ENCODE results near the gene AGAP1. TPM values are rescaled to one million over a fixed set of nuclear protein-coding genes. Genes with fewer than 3 reads are reported as not detected.
A peak's percentile ranks its signal among the peaks of the same experiment; 100 is the strongest.

Gene AGAP1
- total RNA-seq, 1 donor from 2014 or later: 43.9 TPM

DNA sequence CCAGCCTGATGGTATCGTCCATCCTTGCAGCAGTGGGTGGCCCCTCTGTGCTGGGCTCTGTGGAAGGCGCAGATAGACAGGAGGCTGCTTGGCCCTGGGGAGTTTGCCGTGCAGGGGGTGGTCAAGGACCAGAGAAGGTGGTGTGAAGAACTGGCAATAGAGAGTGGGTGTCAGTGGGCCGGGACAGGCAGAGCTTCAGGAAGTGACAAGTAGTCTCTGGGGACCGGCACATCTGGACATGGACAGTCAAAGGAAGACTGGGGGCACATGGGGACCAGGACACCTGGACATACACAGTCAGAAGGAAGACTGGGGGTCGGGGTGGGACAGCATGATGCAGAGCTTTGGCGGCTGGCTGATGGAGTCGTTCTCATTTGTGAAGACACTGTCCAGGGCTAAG lies 335.9 kb downstream of the AGAP1 start:
- DNase-seq (ENCODE audit: low spot score): no peak
- Mint-ChIP-seq H3K27me3 (ENCODE audit: unreplicated experiment) (no peaks in the 10 kb centered on the region), H3K27ac (ENCODE audit: unreplicated experiment) (peak overlapping the region; percentile 39), H3K4me3 (ENCODE audit: unreplicated experiment) (peak overlapping the region; percentile 43), H3K9me3 (ENCODE audit: unreplicated experiment) (no peaks in the 10 kb centered on the region), H3K36me3 (ENCODE audit: low read depth, unreplicated experiment) (peaks cover 12% of the 10 kb centered on the region), H3K4me1 (ENCODE audit: unreplicated experiment) (no peaks in the 10 kb centered on the region)
- TF ChIP-seq, protein P1, sequence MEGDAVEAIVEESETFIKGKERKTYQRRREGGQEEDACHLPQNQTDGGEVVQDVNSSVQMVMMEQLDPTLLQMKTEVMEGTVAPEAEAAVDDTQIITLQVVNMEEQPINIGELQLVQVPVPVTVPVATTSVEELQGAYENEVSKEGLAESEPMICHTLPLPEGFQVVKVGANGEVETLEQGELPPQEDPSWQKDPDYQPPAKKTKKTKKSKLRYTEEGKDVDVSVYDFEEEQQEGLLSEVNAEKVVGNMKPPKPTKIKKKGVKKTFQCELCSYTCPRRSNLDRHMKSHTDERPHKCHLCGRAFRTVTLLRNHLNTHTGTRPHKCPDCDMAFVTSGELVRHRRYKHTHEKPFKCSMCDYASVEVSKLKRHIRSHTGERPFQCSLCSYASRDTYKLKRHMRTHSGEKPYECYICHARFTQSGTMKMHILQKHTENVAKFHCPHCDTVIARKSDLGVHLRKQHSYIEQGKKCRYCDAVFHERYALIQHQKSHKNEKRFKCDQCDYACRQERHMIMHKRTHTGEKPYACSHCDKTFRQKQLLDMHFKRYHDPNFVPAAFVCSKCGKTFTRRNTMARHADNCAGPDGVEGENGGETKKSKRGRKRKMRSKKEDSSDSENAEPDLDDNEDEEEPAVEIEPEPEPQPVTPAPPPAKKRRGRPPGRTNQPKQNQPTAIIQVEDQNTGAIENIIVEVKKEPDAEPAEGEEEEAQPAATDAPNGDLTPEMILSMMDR (IDR thresholded peaks at IDR 0.05; ENCODE audit: unreplicated experiment): no peak

DNA sequence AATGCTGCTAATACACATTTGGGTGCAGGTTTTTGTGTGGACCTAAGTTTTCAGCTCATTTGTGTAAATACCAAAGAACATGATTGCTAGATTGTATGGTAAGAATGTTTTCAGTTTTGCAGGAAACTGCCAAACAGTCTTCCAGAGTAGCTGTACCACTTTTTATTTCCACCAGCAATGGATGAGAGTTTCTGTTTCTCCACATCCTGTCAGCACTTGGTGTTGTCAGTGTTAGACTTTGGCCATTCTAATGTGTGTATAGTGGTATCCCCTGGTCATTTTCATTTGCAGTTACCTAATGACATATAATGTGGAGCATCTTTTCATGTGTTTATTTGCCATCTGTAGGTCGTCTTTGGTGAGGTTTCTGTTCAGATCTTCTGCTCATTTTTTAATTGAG lies 337.9 kb downstream of the AGAP1 start:
- Mint-ChIP-seq H3K4me1 (ENCODE audit: unreplicated experiment) (no peaks in the 10 kb centered on the region), H3K4me3 (ENCODE audit: unreplicated experiment) (no peak overlapping the region), H3K27ac (ENCODE audit: unreplicated experiment) (no peak overlapping the region), H3K9me3 (ENCODE audit: unreplicated experiment) (no peaks in the 10 kb centered on the region), H3K27me3 (ENCODE audit: unreplicated experiment) (no peaks in the 10 kb centered on the region), H3K36me3 (ENCODE audit: low read depth, unreplicated experiment) (peaks cover 12% of the 10 kb centered on the region)
- TF ChIP-seq, protein P1 (IDR thresholded peaks at IDR 0.05; ENCODE audit: unreplicated experiment): no peak
- DNase-seq (ENCODE audit: low spot score): no peak

GRCh38 chr2:235832941-235833340 lies 339.1 kb downstream of the AGAP1 start:
- Mint-ChIP-seq H3K27ac (ENCODE audit: unreplicated experiment) (no peak overlapping the region), H3K36me3 (ENCODE audit: low read depth, unreplicated experiment) (peaks cover 8% of the 10 kb centered on the region), H3K9me3 (ENCODE audit: unreplicated experiment) (no peaks in the 10 kb centered on the region), H3K27me3 (ENCODE audit: unreplicated experiment) (no peaks in the 10 kb centered on the region), H3K4me3 (ENCODE audit: unreplicated experiment) (no peak overlapping the region), H3K4me1 (ENCODE audit: unreplicated experiment) (no peaks in the 10 kb centered on the region)
- TF ChIP-seq, protein P1 (IDR thresholded peaks at IDR 0.05; ENCODE audit: unreplicated experiment): no peak
- no peak for DNase-seq (ENCODE audit: low spot score)

GRCh38 chr2:235833971-235834620 lies 340.3 kb downstream of the AGAP1 start:
- DNase-seq (ENCODE audit: low spot score): no peak

DNA sequence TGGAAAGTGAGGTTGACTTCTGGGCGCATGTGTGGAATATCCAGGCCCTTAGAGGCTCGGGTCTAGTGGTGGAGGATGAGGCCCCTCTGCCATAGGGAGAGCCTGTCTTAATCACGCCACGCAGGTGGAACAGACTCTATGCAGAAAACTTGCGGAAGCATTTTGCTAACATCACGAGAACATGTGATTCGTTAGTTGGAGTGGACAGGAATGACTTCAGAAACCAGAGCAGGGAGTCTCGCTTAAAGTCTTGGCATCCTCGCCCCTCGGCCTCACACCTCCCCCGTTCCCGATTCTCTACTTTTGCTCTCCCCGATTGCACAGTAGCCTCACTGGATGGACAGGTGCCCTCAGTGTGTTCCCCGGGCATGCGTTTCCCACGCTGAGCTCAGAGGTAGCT lies 340.9 kb downstream of the AGAP1 start:
- TF ChIP-seq, protein P1 (IDR thresholded peaks at IDR 0.05; ENCODE audit: unreplicated experiment): no peak
- no peak for DNase-seq (ENCODE audit: low spot score)
- H3K27ac Mint-ChIP-seq (ENCODE audit: unreplicated experiment): no peak overlapping the region
- no peaks in the 10 kb centered on the region for H3K27me3 Mint-ChIP-seq (ENCODE audit: unreplicated experiment)
- H3K36me3 Mint-ChIP-seq (ENCODE audit: low read depth, unreplicated experiment): no peaks in the 10 kb centered on the region
- H3K4me1 Mint-ChIP-seq (ENCODE audit: unreplicated experiment): no peaks in the 10 kb centered on the region
- H3K9me3 Mint-ChIP-seq (ENCODE audit: unreplicated experiment): no peaks in the 10 kb centered on the region
- no peak overlapping the region for H3K4me3 Mint-ChIP-seq (ENCODE audit: unreplicated experiment)

More at GRCh38 chr2:235833971-235834620, 340.3 kb downstream of the AGAP1 start:
- H3K4me1 Mint-ChIP-seq (ENCODE audit: unreplicated experiment): no peaks in the 10 kb centered on the region
- TF ChIP-seq, protein P1 (IDR thresholded peaks at IDR 0.05; ENCODE audit: unreplicated experiment): no peak
- no peaks in the 10 kb centered on the region for H3K9me3 Mint-ChIP-seq (ENCODE audit: unreplicated experiment)
- H3K36me3 Mint-ChIP-seq (ENCODE audit: low read depth, unreplicated experiment): peaks cover 5% of the 10 kb centered on the region
- H3K4me3 Mint-ChIP-seq (ENCODE audit: unreplicated experiment): no peak overlapping the region
- H3K27ac Mint-ChIP-seq (ENCODE audit: unreplicated experiment): no peak overlapping the region
- no peaks in the 10 kb centered on the region for H3K27me3 Mint-ChIP-seq (ENCODE audit: unreplicated experiment)
